Measurements from ENCODE around the gene HOXC10.

The HOXC10 gene

GRCh38 chr12:54016478-54016964, 31.6 kb downstream of the HOXC10 start:
- no peak for DNase-seq (ENCODE audit: low spot score)

- DNase-seq (ENCODE audit: low spot score): no peak
Observed at GRCh38 chr12:54017027-54017788, 32.3 kb downstream of the HOXC10 start.

GRCh38 chr12:54017878-54018467, 33.0 kb downstream of the HOXC10 start:
- DNase-seq (ENCODE audit: low spot score): peak; percentile 76

GRCh38 chr12:54018468-54018984, 33.6 kb downstream of the HOXC10 start:
- no peak for DNase-seq (ENCODE audit: low spot score)

- no peak for DNase-seq (ENCODE audit: low spot score)
Observed at GRCh38 chr12:54019091-54019811, 34.3 kb downstream of the HOXC10 start.

GRCh38 chr12:54019924-54020590, 35.1 kb downstream of the HOXC10 start:
- DNase-seq (ENCODE audit: low spot score): no peak

- no peak for DNase-seq (ENCODE audit: low spot score)
Observed at GRCh38 chr12:54020591-54021405, 35.9 kb downstream of the HOXC10 start.

GRCh38 chr12:54021432-54022013, 36.6 kb downstream of the HOXC10 start:
- DNase-seq (ENCODE audit: low spot score): no peak

GRCh38 chr12:54022960-54023884, 38.3 kb downstream of the HOXC10 start:
- DNase-seq (ENCODE audit: low spot score): no peak

- no peak for DNase-seq (ENCODE audit: low spot score)
Observed at GRCh38 chr12:54024127-54024526, 39.2 kb downstream of the HOXC10 start.

- no peak for DNase-seq (ENCODE audit: low spot score)
Observed at GRCh38 chr12:54024581-54025305, 39.8 kb downstream of the HOXC10 start.

GRCh38 chr12:54025499-54026405, 40.8 kb downstream of the HOXC10 start:
- DNase-seq (ENCODE audit: low spot score): no peak

- no peak for DNase-seq (ENCODE audit: low spot score)
Observed at GRCh38 chr12:54026640-54027441, 41.9 kb downstream of the HOXC10 start.

- DNase-seq (ENCODE audit: low spot score): no peak
Observed at GRCh38 chr12:54027442-54027786, 42.5 kb downstream of the HOXC10 start.

- no peak for DNase-seq (ENCODE audit: low spot score)
Observed at GRCh38 chr12:54028314-54029201, 43.6 kb downstream of the HOXC10 start, which contains the start of gene HOXC6. TSS of gene HOXC6 (plus strand) at chr12:54028440. CDS start at chr12:54028522, 82 bp downstream.

Data from CD4-positive, alpha-beta T cell treated with Interleukin-15 for 4 hours (primary cell).